ENCODE measurements around the gene SOWAHC. TPM values are rescaled to one million over a fixed set of nuclear protein-coding genes. Genes with fewer than 3 reads are reported as not detected.

SOWAHC gene
- polyA plus RNA-seq, 1 donor from 2014 or later: 5.8 TPM

DNA sequence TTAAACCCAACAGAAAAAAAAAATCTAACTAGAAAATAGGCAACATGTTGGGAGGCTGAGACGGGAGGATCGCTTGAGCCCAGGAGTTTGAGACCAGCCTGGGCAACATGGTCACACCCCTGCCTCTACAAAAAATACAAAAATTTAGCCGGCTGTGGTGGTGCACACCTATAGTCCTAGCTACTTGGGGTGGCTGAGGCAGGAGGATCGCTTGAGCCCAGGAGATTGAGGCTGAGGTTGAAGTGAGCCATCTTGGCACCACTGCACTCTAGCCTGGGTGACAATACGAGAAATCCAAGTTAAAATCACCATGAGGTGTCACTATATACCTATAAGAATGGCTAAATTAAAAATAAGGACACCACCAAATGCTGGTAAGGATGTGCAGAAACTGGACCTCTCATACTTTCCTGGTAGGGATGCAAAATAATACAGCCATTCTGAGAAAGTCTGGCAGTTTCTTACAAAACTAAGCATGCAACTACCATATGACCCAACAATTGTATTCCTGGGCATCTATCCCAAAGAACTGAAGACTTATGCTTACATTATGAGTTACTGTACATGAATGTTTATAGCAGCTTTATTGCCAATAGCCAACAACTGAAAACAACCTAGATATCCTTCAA is 2.6 kb upstream of the SOWAHC start:
- TF ChIP-seq, protein P1, sequence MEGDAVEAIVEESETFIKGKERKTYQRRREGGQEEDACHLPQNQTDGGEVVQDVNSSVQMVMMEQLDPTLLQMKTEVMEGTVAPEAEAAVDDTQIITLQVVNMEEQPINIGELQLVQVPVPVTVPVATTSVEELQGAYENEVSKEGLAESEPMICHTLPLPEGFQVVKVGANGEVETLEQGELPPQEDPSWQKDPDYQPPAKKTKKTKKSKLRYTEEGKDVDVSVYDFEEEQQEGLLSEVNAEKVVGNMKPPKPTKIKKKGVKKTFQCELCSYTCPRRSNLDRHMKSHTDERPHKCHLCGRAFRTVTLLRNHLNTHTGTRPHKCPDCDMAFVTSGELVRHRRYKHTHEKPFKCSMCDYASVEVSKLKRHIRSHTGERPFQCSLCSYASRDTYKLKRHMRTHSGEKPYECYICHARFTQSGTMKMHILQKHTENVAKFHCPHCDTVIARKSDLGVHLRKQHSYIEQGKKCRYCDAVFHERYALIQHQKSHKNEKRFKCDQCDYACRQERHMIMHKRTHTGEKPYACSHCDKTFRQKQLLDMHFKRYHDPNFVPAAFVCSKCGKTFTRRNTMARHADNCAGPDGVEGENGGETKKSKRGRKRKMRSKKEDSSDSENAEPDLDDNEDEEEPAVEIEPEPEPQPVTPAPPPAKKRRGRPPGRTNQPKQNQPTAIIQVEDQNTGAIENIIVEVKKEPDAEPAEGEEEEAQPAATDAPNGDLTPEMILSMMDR (IDR thresholded peaks at IDR 0.05; ENCODE audit: poor library complexity, severe bottlenecking): peak; percentile 23
- TF ChIP-seq EZH2 (IDR thresholded peaks at IDR 0.05; ENCODE audit: borderline replicate concordance, insufficient read depth, low read length, poor library complexity, severe bottlenecking) (no peak), RAD21 (conservative IDR thresholded peaks at IDR 0.05) (peak; percentile 28), SMC3 (conservative IDR thresholded peaks at IDR 0.05; ENCODE audit: poor library complexity) (peak; percentile 43)
- no peaks in the 10 kb centered on the region for H3K9me2 ChIP-seq (ENCODE audit: insufficient read depth, low read length)
- no peaks in the 10 kb centered on the region for H4K20me1 ChIP-seq (ENCODE audit: insufficient read depth)
- no peaks in the 10 kb centered on the region for H3F3A ChIP-seq (ENCODE audit: insufficient read depth, low read length, poor library complexity, severe bottlenecking)
- H3K9ac ChIP-seq (ENCODE audit: low read length): no peak overlapping the region
- H2AFZ ChIP-seq (ENCODE audit: low read depth, low read length): no peak overlapping the region
- no peaks in the 10 kb centered on the region for H3K36me3 ChIP-seq (ENCODE audit: insufficient read depth, low read length)
- H3K9me3 ChIP-seq (ENCODE audit: low read length): no peaks in the 10 kb centered on the region
- H3K27me3 ChIP-seq (ENCODE audit: insufficient read depth, low read depth, low read length): peaks cover 6% of the 10 kb centered on the region
- H3K4me3 ChIP-seq (ENCODE audit: low read length): peak overlapping the region; percentile 85
- peaks cover 61% of the 10 kb centered on the region for H3K79me2 ChIP-seq (replicated peaks; ENCODE audit: insufficient read depth, low read length)
- no peak overlapping the region for H3K27ac ChIP-seq (ENCODE audit: low read length)
- H3K4me2 ChIP-seq (ENCODE audit: low read length): peak overlapping the region; percentile 4

DNA sequence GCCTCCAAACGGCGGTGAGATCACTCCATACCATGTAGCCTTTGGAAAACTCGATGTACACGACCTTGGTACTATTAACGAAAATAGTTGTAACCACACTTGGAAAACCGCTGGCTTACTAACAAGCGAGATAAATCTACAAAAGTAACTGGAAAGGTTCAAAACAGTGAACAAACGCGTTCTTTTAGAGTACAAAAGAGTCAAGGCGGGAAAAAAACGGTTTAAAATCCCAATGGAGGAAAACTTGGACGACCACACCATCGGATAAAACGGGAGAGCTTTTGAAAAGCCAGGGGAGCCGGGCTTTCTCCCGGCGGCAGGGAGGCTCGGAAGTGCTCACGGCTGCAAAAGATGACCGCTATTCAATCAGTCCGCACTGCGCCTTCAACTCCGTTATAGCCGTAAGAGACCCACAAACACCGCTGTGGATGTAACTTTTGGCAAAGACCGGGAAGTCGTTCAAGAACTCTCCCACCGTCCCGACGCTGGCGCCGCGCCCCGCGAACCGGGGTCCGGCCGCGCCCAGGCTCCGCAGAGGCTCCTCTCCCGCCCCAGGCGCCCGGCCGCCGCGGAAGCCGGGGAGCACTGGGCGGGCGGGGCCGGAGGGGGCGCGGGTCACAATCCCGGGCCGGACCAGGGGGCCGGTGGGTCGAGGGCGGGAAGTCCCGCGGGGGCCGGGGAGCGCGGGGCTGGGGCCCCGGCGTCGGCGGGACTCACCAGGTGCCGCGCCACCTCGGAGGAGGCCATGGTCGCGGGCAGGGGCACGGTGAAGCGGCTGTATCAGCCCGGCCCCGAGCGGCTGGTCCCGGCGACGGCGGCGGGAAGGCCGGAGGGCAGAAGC is 863 bp upstream of the SOWAHC start:
- H3K27ac ChIP-seq (ENCODE audit: low read length): peak overlapping the region; percentile 62
- TF ChIP-seq EZH2 (IDR thresholded peaks at IDR 0.05; ENCODE audit: borderline replicate concordance, insufficient read depth, low read length, poor library complexity, severe bottlenecking) (no peak), SMC3 (conservative IDR thresholded peaks at IDR 0.05; ENCODE audit: poor library complexity) (peak; percentile 8), POLR2AphosphoS5 (IDR thresholded peaks at IDR 0.05) (peak; percentile 8)
- no peaks in the 10 kb centered on the region for H4K20me1 ChIP-seq (ENCODE audit: insufficient read depth)
- peaks cover 47% of the 10 kb centered on the region for H3K79me2 ChIP-seq (replicated peaks; ENCODE audit: insufficient read depth, low read length)
- peak overlapping the region; percentile 21 for H2AFZ ChIP-seq (ENCODE audit: low read depth, low read length)
- H3K4me3 ChIP-seq (ENCODE audit: low read length): peak overlapping the region; percentile 85
- no peaks in the 10 kb centered on the region for H3F3A ChIP-seq (ENCODE audit: insufficient read depth, low read length, poor library complexity, severe bottlenecking)
- H3K27me3 ChIP-seq (ENCODE audit: insufficient read depth, low read depth, low read length): peaks cover 6% of the 10 kb centered on the region
- peak overlapping the region; percentile 75 for H3K9ac ChIP-seq (ENCODE audit: low read length)
- no peaks in the 10 kb centered on the region for H3K36me3 ChIP-seq (ENCODE audit: insufficient read depth, low read length)
- H3K9me2 ChIP-seq (ENCODE audit: insufficient read depth, low read length): no peaks in the 10 kb centered on the region
- no peaks in the 10 kb centered on the region for H3K9me3 ChIP-seq (ENCODE audit: low read length)
- H3K4me2 ChIP-seq (ENCODE audit: low read length): peak overlapping the region; percentile 49

DNA sequence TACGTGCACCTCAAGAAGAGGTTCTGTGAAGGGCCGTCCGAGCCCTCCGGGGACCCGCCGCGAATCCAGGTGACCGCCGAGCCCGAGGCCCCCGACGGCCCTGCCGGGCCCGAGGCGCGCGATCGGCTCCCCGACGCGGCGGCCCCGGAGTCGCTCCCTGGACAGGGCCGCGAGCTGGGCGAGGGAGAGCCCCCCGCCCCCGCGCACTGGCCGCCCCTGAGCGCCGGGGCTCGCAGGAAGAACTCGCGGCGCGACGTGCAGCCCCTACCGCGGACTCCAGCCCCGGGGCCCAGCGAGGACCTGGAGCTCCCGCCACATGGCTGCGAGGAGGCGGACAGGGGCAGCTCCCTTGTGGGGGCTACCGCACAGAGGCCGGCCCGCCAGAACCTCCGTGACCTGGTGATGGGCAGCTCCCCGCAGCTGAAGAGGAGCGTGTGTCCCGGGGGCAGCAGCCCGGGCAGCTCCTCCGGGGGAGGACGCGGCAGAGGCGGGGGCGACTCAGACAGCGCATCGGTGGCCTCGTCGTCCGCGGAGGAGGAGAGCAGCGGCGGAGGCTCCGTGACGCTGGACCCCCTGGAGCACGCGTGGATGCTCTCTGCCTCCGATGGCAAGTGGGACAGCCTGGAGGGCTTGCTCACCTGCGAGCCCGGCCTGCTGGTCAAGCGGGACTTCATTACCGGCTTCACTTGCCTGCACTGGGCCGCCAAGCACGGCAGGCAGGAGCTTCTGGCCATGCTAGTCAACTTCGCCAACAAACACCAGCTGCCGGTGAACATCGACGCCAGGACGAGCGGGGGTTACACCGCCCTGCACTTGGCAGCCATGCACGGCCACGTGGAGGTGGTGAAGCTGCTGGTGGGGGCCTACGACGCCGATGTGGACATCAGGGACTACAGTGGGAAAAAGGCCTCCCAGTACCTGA is 812 bp downstream of the SOWAHC start:
- Histone ChIP-seq H3K9me3 (ENCODE audit: low read length) (no peaks in the 10 kb centered on the region), H3K9ac (ENCODE audit: low read length) (peak overlapping the region; percentile 75), H3K4me3 (ENCODE audit: low read length) (peak overlapping the region; percentile 85), H3K36me3 (ENCODE audit: insufficient read depth, low read length) (no peaks in the 10 kb centered on the region), H4K20me1 (ENCODE audit: insufficient read depth) (no peaks in the 10 kb centered on the region), H3K27ac (ENCODE audit: low read length) (peak overlapping the region; percentile 8), H3K79me2 (replicated peaks; ENCODE audit: insufficient read depth, low read length) (peaks cover 33% of the 10 kb centered on the region), H3K4me2 (ENCODE audit: low read length) (no peak overlapping the region), H3K27me3 (ENCODE audit: insufficient read depth, low read depth, low read length) (peaks cover 6% of the 10 kb centered on the region), H3K9me2 (ENCODE audit: insufficient read depth, low read length) (no peaks in the 10 kb centered on the region), H2AFZ (ENCODE audit: low read depth, low read length) (no peak overlapping the region), H3F3A (ENCODE audit: insufficient read depth, low read length, poor library complexity, severe bottlenecking) (no peaks in the 10 kb centered on the region)
- TF ChIP-seq EZH2 (IDR thresholded peaks at IDR 0.05; ENCODE audit: borderline replicate concordance, insufficient read depth, low read length, poor library complexity, severe bottlenecking): no peak
- TF ChIP-seq, protein P2, sequence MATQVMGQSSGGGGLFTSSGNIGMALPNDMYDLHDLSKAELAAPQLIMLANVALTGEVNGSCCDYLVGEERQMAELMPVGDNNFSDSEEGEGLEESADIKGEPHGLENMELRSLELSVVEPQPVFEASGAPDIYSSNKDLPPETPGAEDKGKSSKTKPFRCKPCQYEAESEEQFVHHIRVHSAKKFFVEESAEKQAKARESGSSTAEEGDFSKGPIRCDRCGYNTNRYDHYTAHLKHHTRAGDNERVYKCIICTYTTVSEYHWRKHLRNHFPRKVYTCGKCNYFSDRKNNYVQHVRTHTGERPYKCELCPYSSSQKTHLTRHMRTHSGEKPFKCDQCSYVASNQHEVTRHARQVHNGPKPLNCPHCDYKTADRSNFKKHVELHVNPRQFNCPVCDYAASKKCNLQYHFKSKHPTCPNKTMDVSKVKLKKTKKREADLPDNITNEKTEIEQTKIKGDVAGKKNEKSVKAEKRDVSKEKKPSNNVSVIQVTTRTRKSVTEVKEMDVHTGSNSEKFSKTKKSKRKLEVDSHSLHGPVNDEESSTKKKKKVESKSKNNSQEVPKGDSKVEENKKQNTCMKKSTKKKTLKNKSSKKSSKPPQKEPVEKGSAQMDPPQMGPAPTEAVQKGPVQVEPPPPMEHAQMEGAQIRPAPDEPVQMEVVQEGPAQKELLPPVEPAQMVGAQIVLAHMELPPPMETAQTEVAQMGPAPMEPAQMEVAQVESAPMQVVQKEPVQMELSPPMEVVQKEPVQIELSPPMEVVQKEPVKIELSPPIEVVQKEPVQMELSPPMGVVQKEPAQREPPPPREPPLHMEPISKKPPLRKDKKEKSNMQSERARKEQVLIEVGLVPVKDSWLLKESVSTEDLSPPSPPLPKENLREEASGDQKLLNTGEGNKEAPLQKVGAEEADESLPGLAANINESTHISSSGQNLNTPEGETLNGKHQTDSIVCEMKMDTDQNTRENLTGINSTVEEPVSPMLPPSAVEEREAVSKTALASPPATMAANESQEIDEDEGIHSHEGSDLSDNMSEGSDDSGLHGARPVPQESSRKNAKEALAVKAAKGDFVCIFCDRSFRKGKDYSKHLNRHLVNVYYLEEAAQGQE (IDR thresholded peaks at IDR 0.05; ENCODE audit: borderline replicate concordance): no peak
- no peak for TF ChIP-seq RAD21 (conservative IDR thresholded peaks at IDR 0.05)
- no peak for TF ChIP-seq TAF1 (IDR thresholded peaks at IDR 0.05; ENCODE audit: low read depth)
- no peak for TF ChIP-seq MXI1 (conservative IDR thresholded peaks at IDR 0.05; ENCODE audit: poor library complexity, severe bottlenecking)
- TF ChIP-seq, protein P1 (IDR thresholded peaks at IDR 0.05; ENCODE audit: poor library complexity, severe bottlenecking): no peak
- no peak for TF ChIP-seq SMC3 (conservative IDR thresholded peaks at IDR 0.05; ENCODE audit: poor library complexity)
- TF ChIP-seq EP300 (conservative IDR thresholded peaks at IDR 0.05; ENCODE audit: poor library complexity, severe bottlenecking): no peak
